Spleen (tissue), 7 donors: ENCODE results near the gene ARHGAP6.
A peak's percentile ranks its signal among the peaks of the same experiment; 100 is the strongest.

Experiments
- POLR2A ChIP-seq, 3 donors: fragments of 450-650 bp; IDR thresholded peaks; one replicate each; pipeline ENCODE4 v1.5.1; 2017; ENCODE audit warnings: antibody characterized with exemption in 3 of 3, mild to moderate bottlenecking in 1 of 3
- POLR2AphosphoS5 ChIP-seq, 3 donors: sonication (generic); formaldehyde crosslinking; IDR thresholded peaks; one replicate each; pipeline ENCODE4 v1.5.1; 2017; ENCODE audit warnings: antibody characterized with exemption in 3 of 3
- TF ChIP-seq, protein P1 (sequence below), 11 experiments: fragments of 200-600 bp in 7 of 11; fragments of 450-650 bp in 4 of 11; sonication (generic) in 4 of 11; IDR thresholded peaks in 8 of 11; conservative IDR thresholded peaks in 3 of 11; 1 replicate in 7 of 11; 2 replicates in 4 of 11; pipeline versions ENCODE4 v1.4.0 to v1.8.0; 2016 to 2021; ENCODE audit warnings: antibody characterized with exemption in 11 of 11, inconsistent platforms in 4 of 11, mild to moderate bottlenecking in 1 of 11
- donor health status: DM: no; HTN: no; CAD: no; lungs with moderate emphysema.
- donor health status: DM: no; HTN: no; CAD: no.
- donor health status: DM: no; HTN: no; CAD: no.

DNA sequence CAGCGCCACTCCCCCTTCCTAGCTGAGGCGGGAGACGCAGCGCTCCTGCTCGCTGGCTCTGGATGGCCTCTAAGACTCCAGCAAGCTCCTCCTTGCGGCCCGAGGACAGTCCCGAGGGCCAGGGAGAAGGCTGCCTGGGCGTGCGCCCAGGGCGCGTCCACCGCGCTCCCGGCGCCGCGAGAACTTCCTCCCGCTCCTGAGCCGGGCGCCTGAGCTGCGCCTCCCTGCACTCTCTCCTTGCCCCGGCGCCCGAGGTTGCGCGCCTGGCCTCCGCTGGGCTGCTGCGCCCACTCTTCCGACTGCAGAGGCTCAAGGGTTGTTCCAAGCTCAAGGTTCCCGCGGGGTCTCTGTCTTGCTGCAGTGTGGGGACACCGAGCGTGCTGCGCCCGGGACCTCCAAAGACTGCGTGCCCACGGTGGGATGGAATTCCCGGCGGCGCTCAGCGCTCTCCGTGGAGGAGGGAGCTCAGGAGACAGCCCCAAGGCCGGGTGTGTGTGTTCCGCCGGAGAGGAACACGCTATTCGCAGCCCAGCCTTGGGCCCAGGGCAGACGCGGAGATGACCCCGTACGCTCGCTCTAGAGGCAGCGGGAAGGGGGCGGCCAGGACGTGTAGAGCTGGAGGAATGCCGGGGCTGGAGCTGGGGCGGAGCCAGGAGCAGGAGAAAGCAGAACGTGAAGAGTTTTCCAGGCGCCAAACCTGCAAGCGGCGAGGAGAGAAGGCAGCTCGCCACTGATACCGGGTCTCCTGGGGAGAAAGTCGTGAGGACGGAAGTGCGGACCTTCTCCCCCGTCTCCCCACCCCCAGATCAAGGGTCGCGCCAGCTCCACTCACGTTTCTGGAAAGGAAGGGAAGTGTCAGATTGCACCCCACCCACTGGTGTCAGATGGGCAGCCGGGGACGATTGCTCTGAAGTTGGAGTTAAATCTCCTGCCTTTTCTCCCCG, at the start of gene ARHGAP6:
- TF ChIP-seq, protein P1, sequence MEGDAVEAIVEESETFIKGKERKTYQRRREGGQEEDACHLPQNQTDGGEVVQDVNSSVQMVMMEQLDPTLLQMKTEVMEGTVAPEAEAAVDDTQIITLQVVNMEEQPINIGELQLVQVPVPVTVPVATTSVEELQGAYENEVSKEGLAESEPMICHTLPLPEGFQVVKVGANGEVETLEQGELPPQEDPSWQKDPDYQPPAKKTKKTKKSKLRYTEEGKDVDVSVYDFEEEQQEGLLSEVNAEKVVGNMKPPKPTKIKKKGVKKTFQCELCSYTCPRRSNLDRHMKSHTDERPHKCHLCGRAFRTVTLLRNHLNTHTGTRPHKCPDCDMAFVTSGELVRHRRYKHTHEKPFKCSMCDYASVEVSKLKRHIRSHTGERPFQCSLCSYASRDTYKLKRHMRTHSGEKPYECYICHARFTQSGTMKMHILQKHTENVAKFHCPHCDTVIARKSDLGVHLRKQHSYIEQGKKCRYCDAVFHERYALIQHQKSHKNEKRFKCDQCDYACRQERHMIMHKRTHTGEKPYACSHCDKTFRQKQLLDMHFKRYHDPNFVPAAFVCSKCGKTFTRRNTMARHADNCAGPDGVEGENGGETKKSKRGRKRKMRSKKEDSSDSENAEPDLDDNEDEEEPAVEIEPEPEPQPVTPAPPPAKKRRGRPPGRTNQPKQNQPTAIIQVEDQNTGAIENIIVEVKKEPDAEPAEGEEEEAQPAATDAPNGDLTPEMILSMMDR (IDR thresholded peaks at IDR 0.05 in 8 of 11, conservative IDR thresholded peaks at IDR 0.05 in 3 of 11), result no peak
- TF ChIP-seq POLR2A (IDR thresholded peaks at IDR 0.05) (no peak), POLR2AphosphoS5 (IDR thresholded peaks at IDR 0.05) (peak in 2 of 3 donors; percentile 8 to 36)
